Stimulated activated naive CD8-positive, alpha-beta T cell treated with anti-CD3 and anti-CD28 coated beads, Interleukin-15, amount 100 ng/mL, for 72 hours (primary cell): ENCODE measurements around the gene AOPEP.
A peak's percentile ranks its signal among the peaks of the same experiment; 100 is the strongest.

Source experiments
- ATAC-seq: fragments of 150-1000 bp; cut with Tn5 transposase; 2 replicates; pipeline ENCODE4 v1.10.0; 2021; ENCODE audit warnings: mild to moderate bottlenecking, moderate library complexity
- DNase-seq, 2 donors: peaks; one replicate each; pipeline ENCODE4 v3.0.0; 2021 to 2022
- H3K27ac Mint-ChIP-seq, 2 donors: one replicate each; pipeline ENCODE4 v1.8.0; 2022; ENCODE audit warnings: mild to moderate bottlenecking in 2 of 2, mixed read lengths in 2 of 2, moderate library complexity in 2 of 2
- H3K27me3 Mint-ChIP-seq: one replicate; pipeline ENCODE4 v1.8.0; 2022; ENCODE audit warnings: mixed read lengths
- H3K4me1 Mint-ChIP-seq: one replicate; pipeline ENCODE4 v1.8.0; 2022; ENCODE audit warnings: mild to moderate bottlenecking, mixed read lengths
- H3K4me3 Mint-ChIP-seq, 2 donors: one replicate each; pipeline ENCODE4 v1.8.0; 2022; ENCODE audit warnings: mild to moderate bottlenecking in 2 of 2, mixed read lengths in 2 of 2, moderate library complexity in 1 of 2
- H3K9me3 Mint-ChIP-seq, 2 donors: one replicate each; pipeline ENCODE4 v1.8.0; 2022; ENCODE audit warnings: mixed read lengths in 2 of 2

The AOPEP gene

GRCh38 chr9:94916956-94917355, 190.5 kb downstream of the AOPEP start:
- DNase-seq: no peak
- H3K9me3 Mint-ChIP-seq: no peaks in the 10 kb centered on the region
- no peak overlapping the region for H3K27ac Mint-ChIP-seq
- no peak overlapping the region for H3K4me3 Mint-ChIP-seq
- no peak for ATAC-seq
- no peaks in the 10 kb centered on the region for H3K4me1 Mint-ChIP-seq
- no peaks in the 10 kb centered on the region for H3K27me3 Mint-ChIP-seq

DNA sequence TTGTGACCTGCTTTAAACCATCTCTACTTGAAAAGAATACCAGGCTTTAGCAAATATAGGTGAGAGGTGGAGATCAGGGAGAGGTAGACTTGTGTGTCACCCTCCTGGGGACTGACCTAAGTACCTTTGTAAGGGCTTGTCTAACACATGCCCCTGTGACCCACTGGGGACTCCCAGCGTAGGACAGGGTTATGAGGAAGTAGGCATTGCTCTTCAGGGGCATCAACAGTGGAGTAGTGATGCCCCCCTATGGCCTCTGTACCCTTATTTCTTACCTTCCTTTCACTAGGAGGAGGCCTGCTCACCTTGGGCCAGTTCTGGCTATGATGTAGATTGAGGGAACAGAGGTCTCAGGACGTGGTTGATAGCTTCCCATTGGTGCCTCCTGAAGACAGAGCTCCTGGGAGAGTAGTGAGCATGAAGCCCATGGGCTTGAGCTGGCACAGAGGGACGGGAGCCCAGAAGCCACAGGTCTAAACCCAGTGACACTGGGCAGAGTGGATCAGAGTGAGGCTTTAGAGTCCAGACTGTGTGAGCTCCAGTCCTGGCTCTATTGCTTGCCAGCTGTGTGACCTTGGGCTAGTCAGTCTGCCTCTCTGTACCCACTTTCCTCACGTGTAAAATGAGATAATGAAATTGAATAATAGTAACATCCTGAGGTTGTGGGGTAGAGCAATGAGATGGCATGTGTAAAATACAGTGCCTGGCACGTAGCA, 191.7 kb downstream of the AOPEP start:
- no peak for DNase-seq
- peak overlapping the region in 1 of 2 donors; percentile 22 for H3K27ac Mint-ChIP-seq

DNA sequence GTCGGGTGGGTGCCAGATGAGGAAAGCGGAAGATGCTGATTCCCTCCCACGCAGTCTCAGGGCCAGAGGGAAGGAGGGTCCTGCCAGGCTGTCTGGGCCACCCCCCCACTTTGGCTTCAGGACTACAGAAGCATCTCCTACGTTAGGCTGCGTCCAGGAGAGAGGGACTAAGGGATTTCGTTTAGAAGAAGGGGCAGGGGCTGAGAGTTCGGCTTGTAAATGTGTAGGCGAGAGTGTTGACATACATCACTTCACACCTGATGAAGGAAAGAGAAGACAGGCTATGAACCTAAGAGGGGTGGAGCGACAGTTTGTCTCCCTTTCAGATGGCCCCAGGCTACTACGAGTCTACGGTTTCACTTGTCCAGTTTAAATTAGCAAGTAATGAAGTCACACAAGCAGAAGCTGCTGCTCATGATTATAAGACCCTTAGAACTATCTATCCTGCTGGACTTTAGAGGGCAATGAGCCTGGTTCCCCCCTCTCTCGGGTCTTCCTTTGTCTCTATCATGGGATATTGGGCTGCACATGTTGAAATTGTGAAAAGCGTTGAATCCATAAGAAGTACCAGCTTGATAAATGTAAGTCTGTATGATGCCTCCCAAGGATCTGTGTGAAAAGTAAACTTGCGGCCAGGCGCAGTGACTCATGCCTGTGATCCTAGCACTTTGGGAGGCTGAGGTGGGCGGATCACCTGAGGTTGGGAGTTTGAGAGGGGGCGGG, 193.0 kb downstream of the AOPEP start:
- no peak overlapping the region for H3K4me3 Mint-ChIP-seq
- no peaks in the 10 kb centered on the region for H3K4me1 Mint-ChIP-seq
- no peak for ATAC-seq
- no peak overlapping the region for H3K27ac Mint-ChIP-seq
- no peaks in the 10 kb centered on the region for H3K9me3 Mint-ChIP-seq
- H3K27me3 Mint-ChIP-seq: no peaks in the 10 kb centered on the region
- DNase-seq: no peak

More for the DNA sequence above, 191.7 kb downstream of the AOPEP start:
- ATAC-seq: peak; percentile 66
- no peaks in the 10 kb centered on the region for H3K27me3 Mint-ChIP-seq
- no peak overlapping the region for H3K4me3 Mint-ChIP-seq
- no peaks in the 10 kb centered on the region for H3K9me3 Mint-ChIP-seq
- H3K4me1 Mint-ChIP-seq: no peaks in the 10 kb centered on the region

GRCh38 chr9:94920420-94921091, 194.1 kb downstream of the AOPEP start:
- DNase-seq (no peak), ATAC-seq (no peak)
- no peaks in the 10 kb centered on the region for H3K4me1 Mint-ChIP-seq
- H3K27me3 Mint-ChIP-seq: no peaks in the 10 kb centered on the region
- H3K27ac Mint-ChIP-seq: no peak overlapping the region
- H3K9me3 Mint-ChIP-seq: no peaks in the 10 kb centered on the region
- no peak overlapping the region for H3K4me3 Mint-ChIP-seq

GRCh38 chr9:94921092-94921471, 194.6 kb downstream of the AOPEP start:
- DNase-seq (no peak), ATAC-seq (no peak)
- Mint-ChIP-seq H3K27ac (no peak overlapping the region), H3K27me3 (no peaks in the 10 kb centered on the region), H3K4me3 (no peak overlapping the region), H3K4me1 (no peaks in the 10 kb centered on the region), H3K9me3 (no peaks in the 10 kb centered on the region)

DNA sequence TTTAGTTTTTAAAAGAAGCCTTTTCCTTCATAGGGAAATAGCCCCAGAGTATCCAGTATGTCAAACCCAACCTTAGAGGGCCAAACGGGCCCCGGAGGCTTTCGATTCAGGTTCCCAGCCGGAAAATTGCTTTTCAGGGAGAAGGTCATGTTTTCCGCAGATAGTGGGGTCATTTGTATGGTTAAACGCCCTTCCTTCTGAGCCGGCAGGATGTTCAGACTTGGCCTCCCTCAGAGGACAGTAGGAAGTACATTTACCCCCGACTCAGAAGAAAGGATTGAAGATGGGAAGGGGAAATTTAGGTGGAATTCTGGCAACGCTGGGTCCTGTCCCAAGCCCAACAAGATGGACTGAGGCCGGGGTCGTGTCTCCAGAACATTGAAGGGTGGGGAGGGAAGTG, 195.2 kb downstream of the AOPEP start:
- Mint-ChIP-seq H3K4me1 (no peaks in the 10 kb centered on the region), H3K9me3 (no peaks in the 10 kb centered on the region), H3K27me3 (no peaks in the 10 kb centered on the region), H3K27ac (no peak overlapping the region), H3K4me3 (no peak overlapping the region)
- no peak for DNase-seq
- no peak for ATAC-seq

DNA sequence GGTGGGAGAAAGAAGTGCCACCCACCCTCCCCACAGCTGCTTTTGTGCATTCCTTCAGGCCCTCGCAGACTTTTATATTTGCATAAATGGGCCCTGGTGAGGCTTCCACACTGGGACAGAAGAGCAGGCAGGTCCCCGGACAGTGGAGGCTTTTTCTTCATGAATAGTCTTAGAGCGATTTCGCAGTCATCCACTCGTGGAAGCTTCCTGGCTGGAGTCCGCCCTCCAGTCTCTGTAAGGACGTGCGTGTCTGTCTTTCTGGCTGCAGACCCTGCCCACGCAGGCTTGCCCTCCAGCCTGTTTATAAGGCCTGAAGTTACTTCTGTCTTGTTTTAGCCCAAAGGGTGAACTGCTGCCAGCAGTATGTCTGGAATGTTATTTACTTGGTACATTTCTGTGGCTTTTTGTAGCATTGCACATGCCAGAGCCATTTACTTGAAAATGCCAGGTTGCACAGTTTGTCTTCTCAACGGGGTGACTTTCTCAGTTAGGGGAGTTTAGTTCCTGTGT, 195.7 kb downstream of the AOPEP start:
- Mint-ChIP-seq H3K27ac (no peak overlapping the region), H3K27me3 (no peaks in the 10 kb centered on the region), H3K4me3 (no peak overlapping the region), H3K4me1 (no peaks in the 10 kb centered on the region), H3K9me3 (no peaks in the 10 kb centered on the region)
- ATAC-seq (no peak), DNase-seq (no peak)

DNA sequence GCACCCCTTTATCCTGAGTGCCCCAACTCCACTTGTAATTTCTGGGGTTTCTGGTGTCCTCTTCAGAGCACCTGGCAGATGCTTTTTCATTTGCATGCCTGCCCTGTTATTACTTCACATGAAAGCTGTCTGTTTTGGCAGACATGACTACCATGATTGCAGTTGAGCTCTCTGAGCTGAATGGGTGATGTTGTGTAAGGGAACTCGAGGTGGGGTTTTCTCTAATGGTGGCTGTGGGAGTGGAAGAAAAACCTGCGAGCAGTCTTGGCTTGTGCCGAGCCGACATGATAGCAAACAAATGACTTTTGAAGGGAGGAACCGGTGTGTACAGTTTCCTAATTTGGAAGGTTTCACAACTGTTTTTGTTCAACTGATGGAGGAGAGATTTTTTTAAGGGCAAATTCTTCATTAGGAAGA, 196.2 kb downstream of the AOPEP start:
- Mint-ChIP-seq H3K4me1 (no peaks in the 10 kb centered on the region), H3K9me3 (no peaks in the 10 kb centered on the region), H3K4me3 (no peak overlapping the region), H3K27ac (no peak overlapping the region), H3K27me3 (no peaks in the 10 kb centered on the region)
- ATAC-seq (no peak), DNase-seq (no peak)

DNA sequence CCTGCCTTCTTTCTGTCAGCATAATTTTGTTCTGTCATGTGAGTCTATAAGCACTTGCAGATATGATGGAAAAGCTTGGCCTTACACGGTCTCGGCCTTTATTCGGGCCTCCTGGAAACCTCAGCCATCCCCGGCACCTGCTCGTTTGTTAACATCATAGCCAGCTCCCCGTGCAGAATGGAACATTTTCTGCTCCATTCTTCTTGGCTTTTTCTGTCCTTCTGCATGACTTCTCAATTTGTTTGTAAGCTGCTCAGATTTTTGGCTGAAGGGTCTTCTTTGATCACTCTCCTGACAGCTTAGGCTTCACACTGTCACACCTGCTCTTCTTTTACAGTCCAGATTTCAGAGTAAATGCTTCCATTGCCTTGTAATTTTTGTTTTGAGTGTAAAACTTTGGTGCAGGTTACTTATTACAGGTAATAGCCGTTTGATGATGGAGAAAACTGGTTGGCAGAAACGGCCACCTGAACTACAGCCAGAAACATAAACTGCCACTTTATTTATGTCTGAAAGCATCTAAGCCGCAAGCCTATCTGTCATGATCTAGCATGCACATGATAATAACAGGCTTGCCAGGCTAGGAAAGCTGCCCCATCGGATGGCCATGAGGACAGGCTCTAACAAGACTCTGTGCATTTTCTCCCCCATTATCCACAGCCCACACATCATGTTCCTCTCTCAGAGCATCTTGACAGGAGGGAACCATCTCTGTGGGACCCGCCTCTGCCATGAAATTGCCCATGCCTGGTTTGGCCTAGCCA, 197.0 kb downstream of the AOPEP start:
- DNase-seq (no peak), ATAC-seq (no peak)
- Mint-ChIP-seq H3K27ac (peak overlapping the region in 1 of 2 donors; percentile 28), H3K27me3 (no peaks in the 10 kb centered on the region), H3K4me3 (no peak overlapping the region), H3K9me3 (no peaks in the 10 kb centered on the region), H3K4me1 (no peaks in the 10 kb centered on the region)

DNA sequence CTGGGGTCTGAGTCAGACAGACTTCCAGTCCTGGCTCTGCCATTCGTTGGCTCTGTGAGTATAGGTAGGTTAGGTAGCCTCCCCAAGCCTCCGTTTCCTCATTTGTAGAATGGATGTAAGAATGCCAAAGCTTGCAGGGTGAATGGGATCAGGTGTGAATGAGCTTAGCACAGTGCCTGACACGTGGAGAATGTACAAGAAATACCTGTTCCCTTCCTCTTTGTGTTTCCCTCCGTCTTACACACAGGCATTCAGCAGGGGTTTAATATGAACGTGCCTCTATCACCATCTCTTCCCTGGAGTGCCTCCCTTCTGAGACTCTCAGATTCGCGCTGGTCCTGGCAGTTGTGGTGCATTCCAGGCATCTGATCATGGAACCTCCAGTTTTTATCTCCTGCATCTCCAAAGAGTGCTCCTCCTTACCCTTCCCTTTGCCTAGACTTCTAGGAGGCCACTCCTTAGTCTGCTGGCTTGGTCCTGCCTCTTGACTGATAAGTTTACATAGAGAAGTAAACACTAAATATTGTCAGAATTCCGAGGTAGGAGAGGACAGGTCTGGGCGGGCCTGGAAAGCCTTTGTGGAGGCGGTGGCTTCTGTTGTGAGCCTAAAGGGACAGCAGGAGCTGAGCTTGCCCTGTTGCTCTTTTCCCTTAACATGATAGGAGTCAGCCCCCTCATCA, 199.4 kb downstream of the AOPEP start:
- Mint-ChIP-seq H3K4me1 (no peaks in the 10 kb centered on the region), H3K27me3 (no peaks in the 10 kb centered on the region), H3K27ac (no peak overlapping the region), H3K9me3 (no peaks in the 10 kb centered on the region), H3K4me3 (no peak overlapping the region)
- DNase-seq (no peak), ATAC-seq (no peak)

- ATAC-seq (no peak), DNase-seq (no peak)
- Mint-ChIP-seq H3K27me3 (no peaks in the 10 kb centered on the region), H3K27ac (no peak overlapping the region), H3K4me1 (no peaks in the 10 kb centered on the region), H3K4me3 (no peak overlapping the region), H3K9me3 (no peaks in the 10 kb centered on the region)
Measured at GRCh38 chr9:94926431-94926800, 199.9 kb downstream of the AOPEP start.

- H3K4me3 Mint-ChIP-seq: no peak overlapping the region
- DNase-seq: no peak
- H3K27me3 Mint-ChIP-seq: no peaks in the 10 kb centered on the region
- ATAC-seq: no peak
- H3K9me3 Mint-ChIP-seq: no peaks in the 10 kb centered on the region
- H3K4me1 Mint-ChIP-seq: no peaks in the 10 kb centered on the region
- H3K27ac Mint-ChIP-seq: peak overlapping the region in 1 of 2 donors; percentile 68
Measured at GRCh38 chr9:94927048-94927761, 200.7 kb downstream of the AOPEP start.

DNA sequence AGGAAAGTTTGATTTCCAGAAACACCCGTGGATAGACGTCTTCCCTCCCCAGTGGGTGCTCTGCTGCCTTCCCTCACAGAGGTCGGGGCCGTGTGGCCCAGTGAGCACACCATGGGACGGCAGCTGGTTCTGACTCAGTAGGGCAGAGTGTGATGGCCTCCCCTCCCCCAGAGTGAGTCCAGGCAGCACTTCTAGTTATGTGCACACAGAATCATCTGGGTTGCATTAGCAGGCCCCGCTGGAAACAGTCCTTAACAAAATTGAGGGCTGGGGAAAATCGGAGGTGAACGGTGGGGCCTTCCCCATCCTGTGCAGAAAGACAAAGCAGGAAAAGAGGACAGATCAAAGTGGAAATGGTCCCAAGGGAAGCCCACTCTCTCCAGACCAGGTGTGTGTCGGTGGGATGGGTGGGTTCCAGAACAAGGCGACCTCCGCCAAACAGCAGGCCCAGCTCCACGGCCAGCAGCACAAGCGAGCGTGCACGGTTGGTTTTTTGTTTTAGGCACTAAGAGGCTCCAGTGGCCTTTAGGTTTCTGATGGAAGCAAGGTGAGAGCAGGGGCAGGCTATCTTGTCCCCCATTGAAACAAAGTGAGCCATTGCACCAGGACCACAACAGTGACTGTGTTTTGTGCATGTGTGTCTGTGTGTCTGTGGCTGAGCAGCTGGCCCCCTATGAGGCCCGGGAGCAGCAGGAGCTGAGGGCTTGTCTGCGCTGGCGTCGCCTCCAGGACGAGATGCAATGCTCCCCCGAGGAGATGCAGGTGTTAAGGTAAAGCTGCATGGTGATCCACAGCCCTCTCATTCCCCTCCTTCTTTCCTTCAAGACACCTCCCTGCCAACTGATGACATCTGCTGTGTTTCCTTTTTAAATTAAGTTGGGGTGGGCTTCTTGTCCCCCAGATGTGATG, 201.5 kb downstream of the AOPEP start:
- no peaks in the 10 kb centered on the region for H3K4me1 Mint-ChIP-seq
- H3K9me3 Mint-ChIP-seq: no peaks in the 10 kb centered on the region
- H3K4me3 Mint-ChIP-seq: no peak overlapping the region
- ATAC-seq (no peak), DNase-seq (no peak)
- no peak overlapping the region for H3K27ac Mint-ChIP-seq
- H3K27me3 Mint-ChIP-seq: no peaks in the 10 kb centered on the region
